SU-DHL-6 (cell line): ENCODE measurements around the gene MAP2K5.

Experiments
- EZH2phosphoT487 ChIP-seq: fragments of 200-600 bp; sonication (generic), shearing (Covaris generic); conservative IDR thresholded peaks from 2 replicates; pipeline ENCODE4 v1.6.1; 2018; ENCODE audit warnings: mild to moderate bottlenecking, antibody characterized with exemption, low read length, moderate library complexity, mixed read lengths
- TF ChIP-seq, protein P1 (sequence below): fragments of 200-600 bp; sonication (generic); IDR thresholded peaks from one replicate; pipeline ENCODE4 v1.5.1; 2017; ENCODE audit warnings: antibody characterized with exemption, mild to moderate bottlenecking, low read length, moderate library complexity; ENCODE audit not compliant: insufficient read depth, poor library complexity, severe bottlenecking

DNA sequence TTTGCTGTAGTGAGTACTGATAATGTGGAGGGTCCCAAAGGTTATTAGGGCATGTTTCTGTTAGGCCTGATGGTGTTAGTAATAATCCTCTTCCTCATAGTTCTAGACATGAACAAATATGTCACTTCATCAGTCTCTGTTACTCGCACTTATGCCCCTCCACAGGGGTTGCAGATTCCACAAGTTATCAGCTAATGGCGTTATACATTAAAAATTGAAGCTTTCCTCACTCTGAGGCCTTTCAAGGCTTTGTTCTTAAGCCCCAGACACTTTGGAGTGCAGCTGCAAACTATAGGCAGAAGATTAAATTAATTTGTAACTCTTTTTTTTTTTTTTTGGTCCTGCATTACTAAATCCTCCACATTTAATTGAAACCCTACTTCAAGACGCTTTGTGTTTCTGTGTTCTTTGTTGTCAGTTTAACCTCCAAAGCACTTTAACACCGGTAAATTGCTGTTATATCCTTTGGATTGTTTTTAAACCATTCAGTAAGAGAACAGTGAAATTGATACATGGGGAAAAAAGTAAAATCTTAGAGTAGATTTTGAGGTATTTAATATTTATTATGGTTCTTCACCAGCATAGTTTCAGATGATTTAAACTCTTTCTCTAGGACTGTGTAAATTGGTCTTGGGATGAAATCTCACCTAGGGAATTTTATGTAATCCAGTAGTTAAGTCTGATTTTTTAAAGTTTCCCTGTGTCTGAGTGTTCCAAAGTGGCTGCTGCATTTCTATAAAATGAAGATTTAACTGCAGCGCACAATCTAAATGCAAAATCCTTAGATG is 179.7 kb downstream of the MAP2K5 start:
- TF ChIP-seq, protein P1, sequence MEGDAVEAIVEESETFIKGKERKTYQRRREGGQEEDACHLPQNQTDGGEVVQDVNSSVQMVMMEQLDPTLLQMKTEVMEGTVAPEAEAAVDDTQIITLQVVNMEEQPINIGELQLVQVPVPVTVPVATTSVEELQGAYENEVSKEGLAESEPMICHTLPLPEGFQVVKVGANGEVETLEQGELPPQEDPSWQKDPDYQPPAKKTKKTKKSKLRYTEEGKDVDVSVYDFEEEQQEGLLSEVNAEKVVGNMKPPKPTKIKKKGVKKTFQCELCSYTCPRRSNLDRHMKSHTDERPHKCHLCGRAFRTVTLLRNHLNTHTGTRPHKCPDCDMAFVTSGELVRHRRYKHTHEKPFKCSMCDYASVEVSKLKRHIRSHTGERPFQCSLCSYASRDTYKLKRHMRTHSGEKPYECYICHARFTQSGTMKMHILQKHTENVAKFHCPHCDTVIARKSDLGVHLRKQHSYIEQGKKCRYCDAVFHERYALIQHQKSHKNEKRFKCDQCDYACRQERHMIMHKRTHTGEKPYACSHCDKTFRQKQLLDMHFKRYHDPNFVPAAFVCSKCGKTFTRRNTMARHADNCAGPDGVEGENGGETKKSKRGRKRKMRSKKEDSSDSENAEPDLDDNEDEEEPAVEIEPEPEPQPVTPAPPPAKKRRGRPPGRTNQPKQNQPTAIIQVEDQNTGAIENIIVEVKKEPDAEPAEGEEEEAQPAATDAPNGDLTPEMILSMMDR = no peak
- TF ChIP-seq EZH2phosphoT487 = no peak
